Gastroesophageal sphincter (tissue), 3 donors: Measurements from ENCODE around the gene NAT9.

Experiments
- POLR2AphosphoS5 ChIP-seq: sonication (generic); formaldehyde crosslinking; IDR thresholded peaks from one replicate; pipeline ENCODE4 v1.6.1; 2017; ENCODE audit warnings: antibody characterized with exemption
- TF ChIP-seq, protein P1 (sequence below), 4 experiments: fragments of 200-600 bp in 2 of 4; fragments of 450-650 bp in 2 of 4; sonication (generic) in 1 of 4; IDR thresholded peaks; one replicate each; pipeline ENCODE4 v1.5.1; 2017 to 2019; ENCODE audit warnings: antibody characterized with exemption in 4 of 4, mild to moderate bottlenecking in 2 of 4, moderate library complexity in 2 of 4

DNA sequence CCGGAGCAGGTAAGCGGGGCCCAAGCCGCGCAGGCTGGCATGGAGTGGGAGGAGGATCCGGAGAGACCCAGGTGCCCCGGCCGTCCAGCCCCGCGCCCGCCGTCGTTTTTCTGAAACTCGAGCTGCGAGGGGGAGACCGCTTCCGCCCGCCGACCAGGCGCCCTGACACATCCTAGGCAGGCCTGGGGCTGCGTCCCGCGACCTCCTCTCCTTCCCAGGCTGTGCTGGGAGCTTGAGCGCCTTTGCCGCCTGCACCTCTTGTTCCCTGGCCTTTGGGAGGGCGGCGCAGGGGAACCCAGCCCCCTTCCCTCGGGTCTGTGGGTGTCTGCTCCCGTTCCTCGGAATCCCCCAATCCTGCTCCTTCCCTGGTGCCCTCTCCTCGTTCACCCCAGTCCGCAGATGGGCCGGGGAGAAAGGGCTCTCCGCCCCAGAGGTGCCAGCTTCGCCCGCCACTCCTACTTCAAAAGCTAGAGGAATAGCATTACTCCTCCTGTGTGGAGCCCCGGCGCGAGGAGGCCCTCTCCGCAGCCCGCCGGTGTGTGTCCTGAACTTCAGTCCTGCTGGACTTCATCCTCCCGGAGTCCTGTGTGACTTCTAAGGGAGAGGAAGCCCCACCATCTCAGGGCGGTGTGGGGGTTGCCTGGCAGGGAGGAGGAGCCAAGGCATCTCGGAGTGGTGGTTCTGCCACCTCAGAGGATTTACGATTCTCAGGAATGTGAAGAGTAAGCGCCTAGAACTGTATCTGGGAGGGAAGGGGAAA, 26.7 kb downstream of the NAT9 start:
- peak; percentile 46 for TF ChIP-seq POLR2AphosphoS5
- TF ChIP-seq, protein P1, sequence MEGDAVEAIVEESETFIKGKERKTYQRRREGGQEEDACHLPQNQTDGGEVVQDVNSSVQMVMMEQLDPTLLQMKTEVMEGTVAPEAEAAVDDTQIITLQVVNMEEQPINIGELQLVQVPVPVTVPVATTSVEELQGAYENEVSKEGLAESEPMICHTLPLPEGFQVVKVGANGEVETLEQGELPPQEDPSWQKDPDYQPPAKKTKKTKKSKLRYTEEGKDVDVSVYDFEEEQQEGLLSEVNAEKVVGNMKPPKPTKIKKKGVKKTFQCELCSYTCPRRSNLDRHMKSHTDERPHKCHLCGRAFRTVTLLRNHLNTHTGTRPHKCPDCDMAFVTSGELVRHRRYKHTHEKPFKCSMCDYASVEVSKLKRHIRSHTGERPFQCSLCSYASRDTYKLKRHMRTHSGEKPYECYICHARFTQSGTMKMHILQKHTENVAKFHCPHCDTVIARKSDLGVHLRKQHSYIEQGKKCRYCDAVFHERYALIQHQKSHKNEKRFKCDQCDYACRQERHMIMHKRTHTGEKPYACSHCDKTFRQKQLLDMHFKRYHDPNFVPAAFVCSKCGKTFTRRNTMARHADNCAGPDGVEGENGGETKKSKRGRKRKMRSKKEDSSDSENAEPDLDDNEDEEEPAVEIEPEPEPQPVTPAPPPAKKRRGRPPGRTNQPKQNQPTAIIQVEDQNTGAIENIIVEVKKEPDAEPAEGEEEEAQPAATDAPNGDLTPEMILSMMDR (IDR thresholded peaks at IDR 0.05): no peak
